GM21447 (cell line): ENCODE data around the gene ARHGEF12.

Experiments
- ATAC-seq: cut with Tn5 transposase; IDR thresholded peaks from one replicate; pipeline ENCODE4 v1.9.1; 2021; ENCODE audit not compliant: unreplicated experiment

Gene ARHGEF12

DNA sequence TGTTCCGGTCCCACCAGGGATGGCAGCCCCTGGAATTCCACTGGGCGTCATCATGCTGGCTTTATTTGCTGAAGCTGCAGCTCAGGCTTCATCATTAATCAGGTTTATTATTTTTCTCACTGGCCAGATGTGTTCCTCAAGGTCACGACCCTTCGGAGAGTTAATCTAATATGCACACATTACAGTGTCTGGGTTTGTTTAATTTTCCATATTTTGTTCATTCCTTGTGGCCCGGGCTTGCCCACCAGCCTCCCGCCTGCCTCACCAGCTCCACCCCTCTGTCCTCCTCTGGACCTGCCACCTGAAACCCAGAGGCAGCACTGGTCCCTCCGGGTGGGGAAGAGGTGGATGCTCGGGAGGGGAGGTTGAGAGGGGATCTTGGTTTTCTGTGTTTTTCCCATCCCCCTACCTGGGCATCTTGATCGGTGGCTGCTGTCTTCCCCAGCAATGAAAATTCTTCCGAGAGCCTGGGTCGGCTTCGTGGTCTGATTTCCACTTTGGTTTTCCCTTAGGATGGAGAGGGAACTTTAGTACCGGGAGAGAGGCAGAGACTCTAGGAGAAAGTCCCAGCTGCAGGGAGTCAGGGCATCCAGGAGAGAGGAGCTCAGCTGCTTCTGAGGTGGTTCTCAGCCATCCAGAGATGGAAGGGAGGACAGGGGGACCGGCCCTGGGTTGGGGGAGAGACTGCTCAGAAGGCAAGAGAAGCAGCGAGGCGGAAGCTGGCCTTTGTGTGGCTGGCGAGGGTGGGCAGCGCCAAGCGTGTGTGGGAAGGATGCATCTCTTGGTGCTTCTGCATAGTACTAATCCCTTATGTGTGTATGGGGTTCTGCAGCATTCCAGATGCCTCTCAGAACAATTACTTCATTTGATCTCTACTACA lies 177.5 kb downstream of the ARHGEF12 start:
- no peak for ATAC-seq

DNA sequence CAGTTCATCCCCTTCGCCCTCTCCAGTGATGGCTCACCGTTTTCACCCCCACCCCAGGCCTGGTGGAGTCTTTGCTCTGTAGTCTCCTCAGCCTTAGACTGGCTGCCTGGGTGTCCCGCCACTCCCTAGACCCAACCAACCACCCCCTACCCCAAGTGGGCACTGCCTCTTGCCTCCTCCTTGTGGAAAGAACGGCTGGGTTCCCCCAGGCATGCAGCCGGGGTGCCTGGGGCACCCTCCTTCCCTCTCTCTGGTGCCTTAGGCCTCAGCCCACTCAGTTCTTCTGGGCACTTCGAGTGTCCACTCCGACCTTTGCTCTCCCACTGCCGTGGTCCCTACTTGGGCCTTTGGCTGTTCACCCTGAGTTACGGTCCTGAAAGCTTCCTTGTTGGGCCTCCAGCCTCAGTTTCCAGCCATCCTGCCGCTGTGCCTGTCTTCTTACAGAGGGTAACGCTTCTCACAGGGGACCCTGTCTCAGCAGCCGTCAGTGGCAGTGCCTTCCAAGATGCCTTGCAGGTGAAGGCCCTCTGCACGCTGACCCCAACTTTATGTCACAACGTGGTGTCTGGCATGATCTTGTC lies 178.4 kb downstream of the ARHGEF12 start:
- no peak for ATAC-seq

DNA sequence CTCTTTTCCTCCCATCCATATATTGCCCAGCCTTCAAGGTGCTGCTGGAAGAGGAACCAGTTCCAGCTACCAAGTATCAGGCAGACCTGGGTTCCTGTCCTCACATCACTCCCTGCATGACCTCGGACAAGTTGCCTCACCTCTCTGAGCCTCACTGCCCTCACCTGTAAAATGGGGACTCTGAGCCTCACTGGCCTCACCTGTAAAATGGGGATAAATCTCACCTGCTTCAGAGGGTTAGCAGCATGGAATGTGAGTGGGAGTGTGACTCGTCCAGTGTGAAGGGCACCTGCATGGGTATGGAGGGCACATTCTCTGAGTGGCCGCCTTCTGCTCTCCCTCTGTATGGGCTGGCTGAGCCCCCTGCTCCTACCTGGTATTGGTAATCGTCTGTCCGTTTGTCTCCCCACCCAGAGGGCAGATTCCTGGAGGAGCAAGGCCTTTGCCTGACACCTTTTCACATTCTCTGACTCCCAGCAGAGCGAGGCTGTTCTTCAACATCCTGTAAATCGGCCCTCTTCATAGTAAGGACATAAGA lies 179.0 kb downstream of the ARHGEF12 start:
- no peak for ATAC-seq

DNA sequence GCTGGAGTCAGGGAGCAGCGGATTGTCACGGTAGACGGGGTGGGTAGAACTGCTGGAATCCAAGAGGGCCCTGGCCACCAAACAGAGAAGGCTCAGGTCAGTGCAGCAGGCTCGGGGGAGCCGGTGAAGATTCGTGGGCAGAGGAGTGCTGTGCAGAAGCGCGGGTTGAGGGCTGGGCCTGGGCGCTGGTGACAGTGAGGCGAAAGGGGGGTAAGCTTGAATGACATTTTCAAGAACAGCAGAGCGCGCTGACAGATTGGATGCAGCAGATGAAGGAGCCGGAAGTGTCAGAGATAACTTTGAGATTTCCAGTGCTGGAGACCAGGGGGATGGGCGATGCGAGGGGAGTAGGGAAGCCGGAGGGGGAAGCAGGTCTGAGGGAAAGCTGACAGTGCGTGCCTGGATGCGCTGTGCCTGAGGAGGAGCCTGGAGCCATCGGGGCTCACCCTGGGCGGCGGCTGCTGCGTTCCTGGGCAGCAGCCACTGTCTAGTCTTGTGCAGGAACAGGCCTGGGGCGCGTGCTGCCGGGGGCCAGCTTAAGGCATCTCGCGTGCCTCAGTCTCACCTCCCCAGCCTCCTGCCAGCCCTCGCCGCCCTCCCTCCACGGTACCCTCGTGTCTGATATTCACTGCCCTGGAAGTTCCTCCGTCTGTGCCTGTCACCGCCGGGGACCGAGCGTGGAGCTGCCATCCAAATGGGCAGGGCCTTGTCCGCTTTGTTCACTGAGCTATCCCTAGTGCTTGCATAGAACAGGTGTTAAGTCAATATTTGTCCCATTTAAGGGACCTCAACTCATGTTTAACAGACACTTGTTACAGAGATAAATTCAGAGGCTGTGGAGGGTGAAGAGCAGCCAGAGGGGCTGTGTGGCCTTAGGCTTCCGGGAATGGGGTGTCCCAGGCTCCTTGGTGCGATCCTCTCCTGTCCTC lies 180.5 kb downstream of the ARHGEF12 start:
- no peak for ATAC-seq

DNA sequence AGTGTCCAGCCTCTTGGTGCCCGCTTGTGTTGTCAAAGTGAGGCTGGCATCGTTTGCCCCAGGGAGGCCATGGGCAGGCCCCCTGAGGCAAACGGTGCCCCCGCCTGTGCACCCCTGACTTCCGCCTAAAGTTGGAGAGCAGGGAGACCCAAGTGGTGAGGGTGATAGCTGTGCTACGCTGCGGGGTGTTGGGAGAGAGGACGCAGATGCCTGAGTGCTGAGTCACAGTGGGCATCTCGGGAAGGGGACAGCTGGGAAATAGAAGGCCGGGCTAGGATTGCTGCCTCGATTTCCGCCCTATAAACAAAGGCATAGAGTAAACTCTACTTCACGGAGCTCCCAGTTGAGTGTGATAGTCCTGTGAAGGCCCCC lies 181.2 kb downstream of the ARHGEF12 start:
- ATAC-seq = no peak

DNA sequence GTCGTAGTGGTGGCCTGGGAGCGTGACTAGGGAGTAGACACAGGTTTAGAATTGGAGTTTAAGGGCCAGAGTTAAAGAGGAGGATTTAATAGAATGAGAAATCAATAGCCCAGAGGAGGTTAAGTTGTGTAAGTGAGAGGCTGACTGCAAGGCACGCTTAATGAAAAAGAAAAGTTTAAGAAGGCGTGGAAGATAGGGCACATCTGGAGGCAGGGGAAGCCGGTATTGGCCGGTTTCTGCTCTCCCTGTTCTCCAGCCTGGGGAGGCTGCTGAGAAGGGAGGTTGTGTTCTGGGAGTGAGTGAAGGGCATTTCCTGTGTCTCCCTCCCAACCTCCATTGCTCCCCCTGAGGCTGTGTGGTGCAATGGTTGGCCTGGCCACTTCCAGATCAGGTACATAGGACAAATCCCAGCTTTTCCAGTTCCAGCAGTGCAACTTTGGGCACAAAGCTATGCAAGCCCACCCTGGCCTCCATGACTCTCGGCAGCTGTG lies 181.6 kb downstream of the ARHGEF12 start:
- no peak for ATAC-seq

DNA sequence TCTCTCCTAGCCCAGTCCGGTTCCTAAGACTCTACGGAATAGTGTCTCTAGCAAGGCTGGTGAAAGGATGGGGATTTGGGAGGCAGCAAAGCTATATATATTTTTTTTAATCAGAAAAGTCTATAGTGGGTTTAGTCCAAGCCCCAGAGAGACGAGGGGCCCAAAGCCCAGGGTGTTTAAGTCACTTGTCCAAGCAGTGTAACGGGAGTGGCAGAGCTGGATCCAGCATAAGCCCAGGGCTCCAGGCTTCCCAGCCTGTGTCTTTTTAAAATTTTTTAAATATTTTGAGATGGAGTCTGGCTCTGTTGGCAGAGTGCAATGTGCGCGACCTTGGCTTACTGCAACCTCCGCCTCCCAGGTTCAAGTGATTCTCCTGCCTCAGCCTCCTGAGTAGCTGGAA lies 182.1 kb downstream of the ARHGEF12 start:
- ATAC-seq = no peak

DNA sequence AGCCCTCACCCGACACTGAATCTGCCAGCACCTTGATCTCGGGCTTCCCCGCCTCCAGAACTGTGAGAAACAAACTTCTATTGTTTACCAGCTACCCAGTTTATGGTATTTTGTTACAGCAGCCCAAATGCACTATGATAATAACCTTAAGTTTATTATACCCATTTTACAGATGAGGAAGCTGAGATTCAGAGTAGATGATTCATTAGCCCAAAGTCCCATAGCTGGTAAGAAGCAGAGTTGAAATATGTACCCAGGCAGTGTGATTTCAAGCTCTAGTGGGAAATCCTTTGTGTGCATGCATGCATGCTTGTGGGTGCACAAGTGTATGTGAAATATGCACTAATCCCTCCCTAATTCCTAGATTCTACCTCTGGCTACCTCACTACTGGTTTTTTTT lies 183.3 kb downstream of the ARHGEF12 start:
- no peak for ATAC-seq

DNA sequence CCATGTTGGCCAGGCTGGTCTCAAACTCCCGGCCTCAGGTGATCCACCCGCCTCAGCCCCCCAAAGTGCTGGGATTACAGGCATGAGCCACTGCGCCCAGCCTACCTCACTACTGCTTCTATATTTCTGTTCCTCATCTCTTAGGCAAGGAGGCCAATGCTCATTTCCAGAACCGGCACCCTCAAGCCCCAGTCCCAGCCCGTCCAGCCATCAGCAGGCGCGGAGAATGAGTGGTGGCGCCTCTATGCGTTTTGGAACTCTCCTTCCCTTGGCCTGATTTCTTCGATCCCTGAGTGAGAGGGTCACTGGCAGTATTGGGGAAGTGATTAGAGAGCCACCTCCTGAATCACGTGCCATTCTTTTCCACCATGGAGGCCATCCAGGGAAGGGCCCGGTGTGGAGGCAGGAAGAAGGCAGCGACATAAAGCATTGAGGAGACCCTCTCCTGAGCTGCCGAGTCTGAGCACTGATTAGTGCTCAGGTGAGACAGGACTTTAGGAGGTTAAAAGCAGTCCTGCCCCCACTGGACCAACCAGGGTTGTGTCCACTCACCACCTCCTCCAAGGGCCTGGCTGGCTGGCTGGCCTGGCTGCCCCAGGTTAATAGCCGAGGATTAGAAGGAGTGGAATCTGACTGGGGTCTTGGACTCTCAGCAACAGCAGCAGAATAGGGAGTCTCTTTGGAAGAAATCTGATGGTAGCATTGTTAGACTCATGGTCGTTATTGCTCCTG lies 184.0 kb downstream of the ARHGEF12 start:
- no peak for ATAC-seq

DNA sequence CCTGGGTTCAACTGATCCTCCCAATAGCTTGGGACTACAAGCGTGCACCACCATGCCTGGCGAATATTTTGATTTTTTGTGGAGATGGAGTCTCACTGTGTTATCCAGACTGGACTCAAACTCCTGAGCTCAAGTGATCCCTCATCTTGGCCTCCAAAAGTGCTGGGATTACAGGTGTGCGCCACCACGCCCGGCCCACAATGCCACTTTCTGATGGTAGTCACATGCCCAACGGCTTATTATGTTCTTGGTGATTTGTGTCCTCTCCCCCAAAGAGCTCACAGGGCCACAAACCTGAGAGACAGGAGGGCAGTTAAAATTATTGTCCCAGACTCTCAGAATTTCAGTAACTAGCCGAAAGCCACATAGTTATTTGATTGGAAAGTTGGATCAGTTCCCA lies 185.0 kb downstream of the ARHGEF12 start:
- ATAC-seq = no peak

DNA sequence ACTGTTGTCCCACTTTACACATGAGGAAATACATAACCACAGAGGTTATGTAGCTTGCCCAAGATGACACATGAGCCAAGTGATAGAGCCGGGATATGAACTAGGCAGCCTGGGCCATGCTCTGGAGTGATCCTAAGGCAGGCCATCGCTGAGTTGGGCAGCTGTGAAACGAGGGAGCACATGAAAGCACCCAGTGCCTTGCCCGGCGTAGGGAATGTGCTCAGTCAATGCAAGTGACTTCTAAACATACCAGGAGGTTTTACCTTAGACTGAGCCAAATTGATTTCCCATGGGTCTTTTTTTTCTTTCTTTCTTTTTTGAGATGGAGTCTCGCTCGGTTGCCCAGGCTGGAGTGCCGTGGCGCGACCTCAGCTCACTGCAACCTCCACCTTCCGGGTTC lies 185.8 kb downstream of the ARHGEF12 start:
- no peak for ATAC-seq

DNA sequence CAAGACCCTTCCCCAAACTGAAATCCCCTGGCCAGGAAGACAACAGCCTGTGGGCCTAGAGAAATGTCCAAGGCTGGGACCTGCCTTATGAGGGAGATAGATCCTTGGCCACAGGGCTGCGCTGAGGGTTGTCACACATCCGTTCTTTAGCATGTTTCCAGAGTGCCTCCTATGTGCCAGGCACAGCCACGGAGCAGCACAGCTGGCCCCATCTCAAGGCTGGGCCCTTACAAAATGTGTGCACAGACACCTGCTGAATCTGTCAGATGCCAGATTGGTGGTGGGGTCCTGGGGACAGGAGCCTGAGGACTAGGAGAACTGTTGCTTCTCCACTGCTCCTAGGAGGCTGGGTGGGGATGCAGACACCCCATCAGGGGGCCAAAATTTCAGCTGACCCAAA lies 186.5 kb downstream of the ARHGEF12 start:
- no peak for ATAC-seq

DNA sequence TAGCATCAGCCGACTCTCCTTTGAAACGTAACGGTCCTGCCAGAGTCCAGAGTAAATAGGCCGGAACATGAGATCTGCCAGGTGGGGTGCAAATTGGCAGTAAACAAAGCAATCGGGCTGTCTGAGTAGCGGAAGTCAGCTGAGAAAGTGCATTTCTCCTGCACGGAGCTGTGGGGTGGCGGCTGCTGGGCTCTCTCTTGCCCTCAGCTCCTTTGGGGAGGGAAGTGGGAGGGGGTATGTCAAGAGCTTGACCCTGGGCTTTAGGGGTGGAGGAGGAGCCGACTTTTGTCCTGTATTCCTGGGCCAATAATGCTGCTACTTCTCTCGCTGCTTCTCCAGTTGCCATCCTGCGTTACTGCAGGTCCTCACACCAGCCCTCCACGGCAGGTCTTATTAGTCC lies 187.0 kb downstream of the ARHGEF12 start:
- no peak for ATAC-seq

DNA sequence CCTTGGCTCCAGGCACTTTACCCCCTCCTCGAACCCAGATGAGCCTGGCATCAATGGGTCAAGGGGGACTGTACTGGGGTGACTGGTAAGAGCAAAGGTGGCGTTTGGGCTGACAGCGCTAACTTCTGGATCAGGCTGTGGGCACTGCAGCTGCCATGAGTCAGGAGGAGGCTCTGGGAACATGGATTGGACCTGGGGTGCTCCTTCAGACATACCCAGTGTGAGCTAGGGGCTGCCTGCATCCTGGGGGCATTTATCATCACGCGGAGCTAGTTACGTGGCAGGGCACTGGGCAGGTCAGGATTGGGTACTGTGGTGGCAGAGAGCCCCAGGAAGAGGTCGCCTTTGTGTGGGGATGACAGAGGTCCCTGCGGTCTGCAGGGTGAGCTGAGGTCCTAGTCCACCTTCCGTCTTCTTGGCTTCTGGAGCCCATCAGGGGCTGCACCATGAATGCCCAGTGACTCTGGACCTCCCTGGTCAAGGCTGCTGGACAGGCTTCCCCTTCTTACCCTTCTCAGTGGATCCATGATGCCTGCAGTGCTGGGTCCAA lies 188.4 kb downstream of the ARHGEF12 start:
- ATAC-seq = no peak

DNA sequence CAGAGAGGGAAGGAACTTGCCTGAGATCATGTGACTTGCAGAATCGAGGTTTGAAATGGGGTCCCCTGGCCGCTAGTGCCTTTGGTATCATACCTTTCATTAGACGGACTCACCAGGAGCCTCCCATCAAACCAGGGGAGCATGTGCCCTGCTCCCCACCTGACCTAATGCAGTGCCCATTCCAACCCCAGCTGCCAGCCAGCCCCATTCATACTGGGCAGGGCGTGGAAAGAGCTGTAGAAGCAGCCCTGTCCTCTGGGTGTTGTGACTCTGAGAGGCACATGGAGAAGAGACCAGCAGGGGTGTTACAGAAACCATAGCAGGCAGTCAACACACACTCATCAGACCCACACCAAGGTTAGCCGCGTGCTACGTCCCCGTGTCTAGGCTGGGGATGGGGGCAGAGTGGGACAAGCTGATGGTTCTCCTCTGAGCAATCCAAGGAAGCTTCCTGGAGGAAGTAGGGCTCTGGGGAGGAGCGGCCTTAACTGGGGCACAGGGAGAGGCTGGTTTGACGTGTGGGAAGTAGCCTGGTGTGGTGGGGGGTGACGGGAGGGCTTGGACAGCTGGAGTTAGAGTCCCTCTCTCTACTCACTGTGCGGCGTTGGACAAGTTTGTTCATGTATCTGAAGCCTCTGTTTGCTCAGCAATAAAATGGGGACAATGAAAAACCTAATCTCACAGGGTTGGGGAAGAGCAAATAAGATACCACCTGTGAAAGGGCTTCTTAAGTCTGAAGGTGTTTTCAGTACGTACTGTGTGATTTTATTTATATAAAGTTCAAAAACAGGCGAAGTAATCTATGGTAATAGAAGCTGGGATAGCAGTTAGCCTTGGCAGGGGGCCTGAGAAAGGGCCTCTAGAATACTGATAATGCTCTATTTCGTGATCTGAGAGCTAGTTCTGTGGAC lies 189.3 kb downstream of the ARHGEF12 start:
- no peak for ATAC-seq

DNA sequence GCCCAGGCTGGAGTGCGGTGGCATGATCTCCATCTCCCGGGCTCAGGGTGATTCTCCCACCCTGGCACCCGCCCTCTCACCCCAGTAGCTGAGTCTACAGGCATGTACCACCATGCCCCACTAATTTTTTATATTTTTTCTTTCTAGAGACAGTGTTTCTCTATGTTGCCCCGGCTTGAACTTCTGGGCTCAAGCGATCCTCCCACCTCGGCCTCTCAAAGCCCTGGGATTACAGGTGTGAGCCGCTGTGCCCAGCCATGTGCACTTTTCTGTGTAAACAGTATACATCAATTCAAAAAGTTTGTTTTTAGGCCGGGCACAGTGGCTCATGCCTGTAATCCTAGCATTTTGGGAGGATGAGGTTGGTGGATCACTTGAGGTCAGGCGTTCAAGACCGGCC lies 190.0 kb downstream of the ARHGEF12 start:
- ATAC-seq = no peak

DNA sequence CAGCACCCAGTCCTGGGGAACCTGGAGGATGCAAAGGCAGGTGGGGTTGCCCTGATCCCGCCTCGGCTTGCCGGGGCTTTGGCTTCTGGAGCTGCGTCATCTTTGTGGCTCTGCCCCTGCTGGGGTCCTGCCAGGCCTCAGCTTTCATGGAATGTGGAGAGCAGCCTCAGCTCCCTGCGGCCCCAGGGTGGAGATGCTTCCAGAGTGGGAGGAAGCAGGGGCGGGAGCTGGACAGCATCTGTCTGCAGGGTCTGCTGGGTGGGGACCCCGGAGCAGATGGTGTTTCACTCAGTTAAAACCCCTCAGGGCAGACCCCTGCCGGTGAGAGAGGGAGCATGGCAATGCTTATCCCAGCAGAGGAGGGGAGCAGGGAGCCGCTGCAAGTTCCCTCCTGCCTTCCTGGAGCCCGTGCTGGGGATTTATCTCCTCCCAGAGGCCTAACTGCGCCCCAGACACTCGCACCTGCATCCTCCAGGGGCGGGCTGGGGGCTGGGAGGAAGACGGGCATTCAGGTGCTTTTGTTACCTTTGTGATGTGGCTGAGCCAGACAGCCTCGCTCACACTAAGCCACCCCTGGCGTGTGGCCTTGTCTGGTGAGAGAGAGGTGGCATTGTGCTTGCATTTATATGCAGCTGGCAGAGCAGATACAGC lies 191.0 kb downstream of the ARHGEF12 start:
- ATAC-seq = no peak

DNA sequence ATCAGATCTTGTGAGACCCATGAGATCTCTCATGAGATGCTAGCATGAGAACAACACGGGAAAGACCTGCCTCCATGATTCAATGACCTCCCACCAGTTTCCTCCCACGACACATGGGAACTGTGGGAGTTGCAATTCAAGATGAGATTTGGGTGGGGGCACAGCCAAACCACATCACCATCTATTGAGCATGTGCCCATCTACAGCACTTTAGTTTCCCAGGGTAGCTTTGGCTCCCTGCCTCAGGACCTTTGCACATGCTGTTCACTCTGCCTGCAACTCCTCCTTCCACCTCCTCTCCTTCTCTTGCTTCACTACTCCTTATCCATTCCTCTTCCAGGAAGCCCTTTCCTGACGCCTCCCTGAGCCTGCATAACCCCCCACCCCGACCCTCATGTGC lies 192.5 kb downstream of the ARHGEF12 start:
- no peak for ATAC-seq

DNA sequence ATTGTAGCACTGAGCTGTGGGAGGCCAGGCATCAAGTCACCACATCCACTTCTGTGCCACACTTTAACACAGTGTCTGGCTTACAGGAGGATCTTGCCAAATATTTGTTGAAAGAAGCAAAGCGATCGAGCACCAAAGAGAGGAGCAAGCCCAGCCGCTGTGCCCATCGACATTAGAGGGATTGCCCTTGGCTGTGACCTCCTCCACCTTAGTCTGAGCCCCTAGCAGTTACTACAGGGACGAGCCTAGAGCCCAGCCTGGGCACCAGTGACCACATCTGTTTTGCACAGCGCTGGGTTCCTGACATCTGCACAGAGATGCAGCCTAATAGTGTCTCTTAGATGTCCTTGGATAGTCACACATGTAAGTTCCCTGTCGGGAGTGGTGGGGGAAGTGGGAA lies 193.0 kb downstream of the ARHGEF12 start:
- no peak for ATAC-seq
